Measurements from ENCODE around the gene BAIAP2L2.
"Not testable (repeated sequence)": the region's sequence is repeated elsewhere in the genome, so short reads cannot be mapped to it uniquely, and the experiment has no call there.

The BAIAP2L2 gene

DNA sequence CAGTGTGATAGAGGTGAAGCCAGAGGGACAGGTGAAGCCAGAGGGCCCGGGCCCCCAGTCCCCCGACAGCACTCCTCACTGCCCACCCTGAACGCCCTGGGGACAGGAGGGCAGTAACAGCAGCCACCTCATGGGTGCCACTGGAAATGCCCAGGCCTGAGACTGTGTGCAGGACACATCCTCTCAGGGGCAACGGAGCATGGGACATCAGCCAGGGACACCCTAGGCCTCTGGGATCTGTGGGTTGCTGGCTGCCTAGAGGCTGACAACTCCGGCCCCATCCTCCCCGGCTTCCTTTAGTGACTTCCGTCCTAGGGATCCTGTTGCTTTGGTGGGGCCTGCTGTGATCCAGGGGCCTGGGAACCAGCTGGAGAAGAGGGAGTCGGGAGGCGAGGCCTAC lies 17.4 kb upstream of the BAIAP2L2 start:
- DNase-seq: no peak

DNA sequence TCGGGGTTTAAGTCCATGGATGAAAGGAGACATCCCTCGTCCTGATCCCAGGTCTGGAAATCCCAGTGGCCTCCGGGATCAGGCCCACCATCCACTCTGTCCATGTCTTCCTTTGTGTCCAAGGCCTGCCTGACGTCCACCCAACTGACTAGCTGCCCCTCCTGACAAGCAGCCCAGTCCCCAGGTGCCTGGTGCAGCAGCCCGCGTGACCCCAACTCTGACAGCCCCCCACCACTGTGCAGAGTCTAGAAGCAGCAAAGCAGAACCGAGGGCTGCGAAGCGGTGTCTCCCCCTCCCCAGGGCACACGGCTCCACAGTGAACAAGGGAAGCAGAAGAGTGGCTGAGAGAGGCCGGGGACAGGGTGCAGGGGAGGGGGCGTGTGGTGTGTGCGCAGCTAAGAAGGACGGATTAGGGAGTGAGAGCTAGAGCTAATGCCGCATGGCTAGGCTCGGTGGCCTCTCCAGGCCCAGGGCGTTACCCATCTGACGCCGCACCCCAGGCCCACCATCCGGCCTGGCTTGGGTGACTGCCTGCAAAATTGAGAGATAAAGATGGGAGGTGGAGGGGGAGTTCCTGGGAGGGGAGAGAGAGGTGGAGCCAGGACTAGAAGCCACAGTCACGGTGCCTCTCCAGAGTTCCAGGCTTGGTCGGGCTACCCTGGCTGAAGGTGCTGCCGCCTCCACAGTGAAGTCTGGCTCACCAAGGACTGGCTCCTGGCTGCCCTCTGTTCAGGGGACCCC lies 16.6 kb upstream of the BAIAP2L2 start:
- no peak for DNase-seq

DNA sequence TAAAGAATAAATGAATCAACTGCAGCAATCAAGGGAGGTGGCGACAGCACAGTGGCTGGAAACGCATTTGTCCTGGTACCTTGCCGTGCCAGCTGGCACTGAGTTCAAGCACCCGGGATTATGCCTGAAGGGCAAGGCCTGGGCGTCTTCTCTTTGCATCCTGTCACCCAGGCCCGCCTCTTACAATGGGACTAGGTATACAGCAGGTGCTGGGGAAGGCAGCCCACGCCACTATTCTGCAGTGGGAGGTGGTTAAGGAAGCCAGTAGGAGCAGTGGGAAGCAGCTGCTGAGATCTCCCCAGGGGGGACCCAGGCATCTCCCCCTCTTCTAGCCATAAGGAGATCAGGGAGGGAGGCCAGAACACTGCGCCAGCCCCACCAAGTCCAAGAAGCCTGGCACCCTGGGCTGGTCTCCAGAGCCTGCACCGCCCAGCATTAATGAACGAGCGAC lies 15.3 kb upstream of the BAIAP2L2 start:
- DNase-seq: no peak

GRCh38 chr22:38125038-38125610 lies 14.6 kb upstream of the BAIAP2L2 start:
- no peak for DNase-seq

GRCh38 chr22:38124236-38124974 lies 13.9 kb upstream of the BAIAP2L2 start:
- no peak for DNase-seq

- peak; percentile 53 for DNase-seq
These were observed 12.1 kb upstream of the BAIAP2L2 start for GRCh38 chr22:38122616-38123015.

GRCh38 chr22:38120359-38121110 lies 10.1 kb upstream of the BAIAP2L2 start:
- no peak for DNase-seq

- DNase-seq: not testable (repeated sequence)
These were observed 8.3 kb upstream of the BAIAP2L2 start for GRCh38 chr22:38118747-38119146.

DNA sequence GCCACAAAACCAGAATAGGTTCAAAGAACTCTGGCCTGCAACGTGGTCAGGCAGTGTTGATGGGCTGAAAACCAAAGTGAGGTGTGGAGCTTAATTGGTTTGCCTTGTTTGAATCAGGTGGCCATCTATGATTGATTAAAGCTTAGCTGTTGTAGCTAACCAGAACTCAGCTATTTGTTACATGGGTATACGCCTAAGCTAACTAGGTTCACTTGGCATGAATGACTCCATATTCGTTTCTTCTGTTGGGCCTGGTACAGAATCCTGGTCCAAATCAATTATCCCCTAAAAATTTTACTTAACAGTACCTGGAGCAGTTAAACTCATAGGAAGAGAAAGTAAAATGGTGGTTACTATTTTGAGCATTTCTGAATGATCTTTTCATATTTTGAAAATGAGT lies 7.7 kb upstream of the BAIAP2L2 start:
- DNase-seq: no peak

- not testable (repeated sequence) for DNase-seq
These were observed 7.1 kb upstream of the BAIAP2L2 start for GRCh38 chr22:38117556-38117955.

GRCh38 chr22:38115423-38116205 lies 5.1 kb upstream of the BAIAP2L2 start:
- DNase-seq: no peak

- DNase-seq: peak; percentile 78
These were observed 4.3 kb upstream of the BAIAP2L2 start for GRCh38 chr22:38114484-38115398.

DNA sequence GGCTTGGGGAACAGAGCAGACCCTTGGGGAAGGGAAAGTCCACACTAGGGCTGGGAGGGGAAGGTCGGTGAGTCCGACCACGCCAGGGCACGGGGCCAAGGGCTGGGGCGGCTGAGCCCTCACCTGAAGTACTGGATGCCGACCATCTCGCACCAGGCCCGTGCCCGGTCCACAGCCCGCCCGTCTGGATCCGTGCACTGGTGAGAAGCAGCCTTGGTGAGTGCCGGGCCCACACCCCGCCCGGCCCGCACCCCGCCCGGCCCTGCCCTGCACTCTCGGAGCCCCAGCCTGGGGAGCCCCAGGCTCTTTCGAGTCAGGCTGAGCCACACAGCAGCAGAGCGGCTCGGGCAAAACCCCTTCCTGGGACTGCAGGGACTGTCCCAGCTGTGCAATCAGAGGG lies 1.9 kb upstream of the BAIAP2L2 start:
- DNase-seq: no peak

DNA sequence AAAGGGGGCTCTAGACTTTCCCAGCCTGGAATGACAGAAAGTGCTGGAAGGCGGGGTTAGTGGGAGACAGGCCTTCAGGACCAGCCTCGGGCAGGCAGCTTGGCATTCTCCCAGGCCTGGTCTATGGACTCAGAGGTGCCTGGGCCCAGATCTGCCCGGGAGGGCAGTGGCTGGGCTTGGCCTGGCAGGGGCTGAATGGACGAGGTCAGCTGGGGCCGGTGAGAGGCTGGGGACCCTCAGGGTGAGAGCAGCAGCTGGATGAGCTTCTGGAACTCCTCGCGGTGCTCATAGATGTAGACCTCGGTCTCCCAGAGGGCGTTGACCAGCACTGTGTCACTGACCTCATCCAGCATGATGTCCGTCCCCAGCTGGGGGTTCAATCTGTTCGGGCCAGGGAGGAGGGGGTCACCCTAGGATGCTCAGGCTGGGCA lies 1.5 kb upstream of the BAIAP2L2 start:
- no peak for DNase-seq

DNA sequence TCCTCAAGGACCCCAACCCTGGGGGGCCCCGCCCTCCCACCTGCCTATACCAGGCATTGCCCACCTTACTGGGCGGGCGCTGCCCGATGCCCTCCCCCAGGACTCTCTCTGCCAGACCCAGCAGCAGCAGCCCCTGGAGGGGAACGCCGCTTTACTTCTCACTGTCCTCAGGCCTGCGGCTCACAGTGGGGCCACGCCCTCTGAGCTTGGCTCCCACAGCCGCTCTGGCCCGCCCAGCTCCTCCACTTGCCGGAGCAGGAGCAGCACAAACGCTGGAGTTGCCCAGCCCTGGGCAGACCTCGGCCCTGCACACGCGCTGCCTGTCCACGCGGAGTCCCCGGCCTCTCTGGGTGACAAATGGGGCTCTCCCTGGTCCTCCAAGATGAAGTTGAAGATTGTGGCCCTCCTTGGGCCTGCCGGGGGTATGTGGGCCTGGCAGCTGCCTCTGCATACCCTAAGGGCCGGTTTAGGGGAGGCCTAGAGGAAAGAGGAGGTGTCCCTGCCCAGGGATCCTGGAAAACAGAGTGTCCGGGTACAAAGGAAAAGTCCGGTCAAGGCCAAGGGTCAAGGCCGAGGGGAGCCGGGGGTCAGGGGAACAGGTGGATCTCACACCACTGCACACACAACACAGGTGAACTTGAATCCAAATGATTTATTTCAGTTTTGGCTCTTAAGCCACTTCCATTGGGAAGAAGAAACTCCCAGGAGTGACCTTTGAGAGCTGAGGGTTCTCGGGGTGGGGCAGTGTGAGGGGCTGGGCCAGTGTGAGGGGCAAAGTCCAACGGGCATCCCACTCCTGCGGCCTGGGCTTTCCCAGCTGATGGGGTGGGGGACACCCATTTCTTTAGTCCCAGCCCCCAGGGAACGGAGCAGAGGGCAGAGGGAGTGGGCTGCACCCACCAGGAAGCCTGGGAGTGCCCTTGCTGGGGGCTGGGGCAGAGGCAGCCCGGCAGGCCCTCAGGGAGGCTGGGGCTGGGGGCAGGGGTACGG lies 674 bp upstream of the BAIAP2L2 start:
- DNase-seq: no peak

DNA sequence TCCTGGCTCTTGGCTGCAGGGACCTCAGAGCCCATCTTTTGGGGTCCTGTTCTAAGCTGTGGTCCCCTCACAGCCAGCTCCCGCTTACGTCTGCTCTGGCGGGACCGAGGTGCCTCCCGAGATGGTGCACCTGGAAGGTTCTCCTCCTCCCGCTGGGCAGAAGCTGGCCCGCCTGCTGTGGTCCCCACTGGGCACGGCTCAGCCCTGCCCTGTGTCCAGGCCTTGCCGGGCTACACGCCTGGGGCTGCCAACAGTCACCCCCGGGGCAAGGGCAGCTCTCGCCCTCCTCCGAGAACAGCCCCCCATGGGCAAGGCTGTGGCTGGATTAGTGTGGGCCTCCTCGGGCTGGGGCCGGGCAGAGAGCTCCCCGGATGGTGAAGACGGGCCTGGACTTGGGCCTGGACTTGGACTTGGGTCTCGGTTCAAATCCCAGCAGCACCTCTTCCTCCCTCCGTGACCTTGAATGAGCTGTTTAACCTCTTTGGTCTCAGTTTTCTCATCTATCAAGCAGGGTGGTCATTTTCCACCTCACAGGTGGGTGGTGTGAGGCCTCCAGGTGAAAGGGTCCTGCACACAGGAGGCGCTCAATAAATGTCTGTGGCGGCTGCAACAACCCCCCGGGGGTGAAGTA lies 998 bp downstream of the BAIAP2L2 start:
- no peak for DNase-seq

GRCh38 chr22:38108561-38109319 lies 1.7 kb downstream of the BAIAP2L2 start:
- DNase-seq: no peak

GRCh38 chr22:38107692-38108515 lies 2.6 kb downstream of the BAIAP2L2 start:
- no peak for DNase-seq
